ENCODE results near the gene SLC26A4. TPM values are rescaled to one million over a fixed set of nuclear protein-coding genes. Genes with fewer than 3 reads are reported as not detected.

Gene SLC26A4
- total RNA-seq, 5 donors from 2014 or later (not counting 1 experiment from before 2014, with no cell fraction given): 0.10 to 1.1 (median 0.60) TPM; not detected in 2

- H3K4me1 Mint-ChIP-seq: no peaks in the 10 kb centered on the region
- no peak overlapping the region for H3K27ac Mint-ChIP-seq
- H3K36me3 ChIP-seq (ENCODE audit: control insufficient read depth in 2 of 2, extremely low read depth in 1 of 2, insufficient read depth in 1 of 2, low read length in 1 of 2): no peaks in the 10 kb centered on the region
- ChIA-PET POLR2A (interaction anchor here in 1 of 2 donors (0.5 kb wide), 1 partner anchor 129 kb away, joined by 4 read pairs; no protein-coding TSS in a partner anchor), CTCF (interaction anchor here in 1 of 2 donors (0.5 kb wide), 1 partner anchor 23 kb away, joined by 3 read pairs; no protein-coding TSS in a partner anchor)
- H3K9me3 Mint-ChIP-seq: no peaks in the 10 kb centered on the region
- DNase-seq (no peak), ATAC-seq (replicated peaks in 1 of 4) (no peak)
- peaks cover 0 to 3% of the 10 kb centered on the region in 2 experiments for H3K27me3 ChIP-seq (replicated peaks in 1 of 2; ENCODE audit: control insufficient read depth in 2 of 2, extremely low read depth in 1 of 2, insufficient read depth in 2 of 2, low read length in 1 of 2)
- H3K9me3 ChIP-seq: no peaks in the 10 kb centered on the region
- WGBS (ENCODE audit: insufficient coverage): 90% methylated on average over 2 of the region's 5 CpGs
- H3K27ac ChIP-seq (ENCODE audit: low read length): no peak overlapping the region
- peaks cover 10 to 11% of the 10 kb centered on the region in 2 donors for H3K27me3 Mint-ChIP-seq
- H3K4me1 ChIP-seq (ENCODE audit: control insufficient read depth in 1 of 2, extremely low read depth in 1 of 2, insufficient read depth in 2 of 2, low read length in 2 of 2): no peaks in the 10 kb centered on the region
- H3K4me3 ChIP-seq (ENCODE audit: control insufficient read depth in 1 of 2, extremely low read depth in 1 of 2, low read length in 1 of 2): no peak overlapping the region
- no peak overlapping the region for H3K4me3 Mint-ChIP-seq
- no peaks in the 10 kb centered on the region for H3K36me3 Mint-ChIP-seq
These were observed 33.8 kb downstream of the SLC26A4 start for GRCh38 chr7:107694386-107694785.

GRCh38 chr7:107696330-107696946, 35.8 kb downstream of the SLC26A4 start:
- Mint-ChIP-seq H3K9me3 (no peaks in the 10 kb centered on the region), H3K27ac (no peak overlapping the region), H3K27me3 (peaks cover 7 to 17% of the 10 kb centered on the region in 2 donors), H3K4me1 (no peaks in the 10 kb centered on the region), H3K36me3 (no peaks in the 10 kb centered on the region), H3K4me3 (no peak overlapping the region)
- H3K27me3 ChIP-seq (replicated peaks in 1 of 2; ENCODE audit: control insufficient read depth in 2 of 2, extremely low read depth in 1 of 2, insufficient read depth in 2 of 2, low read length in 1 of 2): peaks cover 0 to 3% of the 10 kb centered on the region in 2 experiments
- ChIA-PET POLR2A (no interaction called here), CTCF (no interaction called here)
- H3K27ac ChIP-seq (ENCODE audit: low read length): no peak overlapping the region
- no peak overlapping the region for H3K4me3 ChIP-seq (ENCODE audit: control insufficient read depth in 1 of 2, extremely low read depth in 1 of 2, low read length in 1 of 2)
- no peaks in the 10 kb centered on the region for H3K36me3 ChIP-seq (ENCODE audit: control insufficient read depth in 2 of 2, extremely low read depth in 1 of 2, insufficient read depth in 1 of 2, low read length in 1 of 2)
- ATAC-seq (replicated peaks in 1 of 4) (no peak), DNase-seq (no peak)
- H3K9me3 ChIP-seq: no peaks in the 10 kb centered on the region
- 60% methylated on average over 2 of the region's 4 CpGs for WGBS (ENCODE audit: insufficient coverage)
- H3K4me1 ChIP-seq (ENCODE audit: control insufficient read depth in 1 of 2, extremely low read depth in 1 of 2, insufficient read depth in 2 of 2, low read length in 2 of 2): no peaks in the 10 kb centered on the region

- no peaks in the 10 kb centered on the region for H3K9me3 ChIP-seq
- Mint-ChIP-seq H3K9me3 (no peaks in the 10 kb centered on the region), H3K4me3 (no peak overlapping the region), H3K4me1 (no peaks in the 10 kb centered on the region), H3K27ac (no peak overlapping the region), H3K27me3 (peaks cover 5 to 24% of the 10 kb centered on the region in 2 donors), H3K36me3 (no peaks in the 10 kb centered on the region)
- H3K27me3 ChIP-seq (replicated peaks in 1 of 2; ENCODE audit: control insufficient read depth in 2 of 2, extremely low read depth in 1 of 2, insufficient read depth in 2 of 2, low read length in 1 of 2): no peaks in the 10 kb centered on the region
- WGBS (ENCODE audit: insufficient coverage): 88% methylated on average over 4 of the region's 7 CpGs
- H3K36me3 ChIP-seq (ENCODE audit: control insufficient read depth in 2 of 2, extremely low read depth in 1 of 2, insufficient read depth in 1 of 2, low read length in 1 of 2): no peaks in the 10 kb centered on the region
- POLR2A ChIA-PET: no interaction called here
- no peak for ATAC-seq (replicated peaks in 1 of 4)
- H3K27ac ChIP-seq (ENCODE audit: low read length): no peak overlapping the region
- DNase-seq: no peak
- CTCF ChIA-PET: no interaction called here
- H3K4me1 ChIP-seq (ENCODE audit: control insufficient read depth in 1 of 2, extremely low read depth in 1 of 2, insufficient read depth in 2 of 2, low read length in 2 of 2): no peaks in the 10 kb centered on the region
- no peak overlapping the region for H3K4me3 ChIP-seq (ENCODE audit: control insufficient read depth in 1 of 2, extremely low read depth in 1 of 2, low read length in 1 of 2)
These were observed 36.9 kb downstream of the SLC26A4 start for GRCh38 chr7:107697321-107698049.

GRCh38 chr7:107700570-107700969, 39.9 kb downstream of the SLC26A4 start:
- Histone ChIP-seq H3K9me3 (no peaks in the 10 kb centered on the region), H3K36me3 (ENCODE audit: control insufficient read depth in 2 of 2, extremely low read depth in 1 of 2, insufficient read depth in 1 of 2, low read length in 1 of 2) (no peaks in the 10 kb centered on the region), H3K4me3 (ENCODE audit: control insufficient read depth in 1 of 2, extremely low read depth in 1 of 2, low read length in 1 of 2) (no peak overlapping the region), H3K27ac (ENCODE audit: low read length) (no peak overlapping the region), H3K4me1 (ENCODE audit: control insufficient read depth in 1 of 2, extremely low read depth in 1 of 2, insufficient read depth in 2 of 2, low read length in 2 of 2) (peaks cover 0 to 2% of the 10 kb centered on the region in 2 experiments), H3K27me3 (replicated peaks in 1 of 2; ENCODE audit: control insufficient read depth in 2 of 2, extremely low read depth in 1 of 2, insufficient read depth in 2 of 2, low read length in 1 of 2) (no peaks in the 10 kb centered on the region)
- DNase-seq (no peak), ATAC-seq (replicated peaks in 1 of 4) (no peak)
- Mint-ChIP-seq H3K4me1 (peaks cover 4 to 8% (median 7%) of the 10 kb centered on the region in 3 donors), H3K36me3 (no peaks in the 10 kb centered on the region), H3K27ac (no peak overlapping the region), H3K4me3 (no peak overlapping the region), H3K9me3 (no peaks in the 10 kb centered on the region), H3K27me3 (peaks cover 2 to 14% of the 10 kb centered on the region in 2 donors)
- ChIA-PET POLR2A (no interaction called here), CTCF (no interaction called here)

GRCh38 chr7:107701191-107701590, 40.6 kb downstream of the SLC26A4 start:
- peaks cover 2 to 14% of the 10 kb centered on the region in 2 donors for H3K27me3 Mint-ChIP-seq
- no CpG with 5 or more reads among the region's 3 CpGs for WGBS (ENCODE audit: insufficient coverage)
- no peak overlapping the region for H3K27ac Mint-ChIP-seq
- Histone ChIP-seq H3K27ac (ENCODE audit: low read length) (no peak overlapping the region), H3K4me3 (ENCODE audit: control insufficient read depth in 1 of 2, extremely low read depth in 1 of 2, low read length in 1 of 2) (no peak overlapping the region), H3K36me3 (ENCODE audit: control insufficient read depth in 2 of 2, extremely low read depth in 1 of 2, insufficient read depth in 1 of 2, low read length in 1 of 2) (no peaks in the 10 kb centered on the region), H3K4me1 (ENCODE audit: control insufficient read depth in 1 of 2, extremely low read depth in 1 of 2, insufficient read depth in 2 of 2, low read length in 2 of 2) (peaks cover 0 to 2% of the 10 kb centered on the region in 2 experiments), H3K27me3 (replicated peaks in 1 of 2; ENCODE audit: control insufficient read depth in 2 of 2, extremely low read depth in 1 of 2, insufficient read depth in 2 of 2, low read length in 1 of 2) (no peaks in the 10 kb centered on the region), H3K9me3 (no peaks in the 10 kb centered on the region)
- H3K4me3 Mint-ChIP-seq: no peak overlapping the region
- ATAC-seq (replicated peaks in 1 of 4) (no peak), DNase-seq (no peak)
- POLR2A ChIA-PET: no interaction called here
- H3K4me1 Mint-ChIP-seq: peaks cover 4 to 8% (median 7%) of the 10 kb centered on the region in 3 donors
- no peaks in the 10 kb centered on the region for H3K36me3 Mint-ChIP-seq
- CTCF ChIA-PET: interaction anchor here in 1 of 2 donors (0.5 kb wide), 1 partner anchor 390 kb away, joined by 3 read pairs; no protein-coding TSS in a partner anchor
- H3K9me3 Mint-ChIP-seq: no peaks in the 10 kb centered on the region

GRCh38 chr7:107703219-107703618, 42.6 kb downstream of the SLC26A4 start:
- no peaks in the 10 kb centered on the region for H3K36me3 ChIP-seq (ENCODE audit: control insufficient read depth in 2 of 2, extremely low read depth in 1 of 2, insufficient read depth in 1 of 2, low read length in 1 of 2)
- no peaks in the 10 kb centered on the region for H3K27me3 ChIP-seq (replicated peaks in 1 of 2; ENCODE audit: control insufficient read depth in 2 of 2, extremely low read depth in 1 of 2, insufficient read depth in 2 of 2, low read length in 1 of 2)
- H3K4me3 ChIP-seq (ENCODE audit: control insufficient read depth in 1 of 2, extremely low read depth in 1 of 2, low read length in 1 of 2): no peak overlapping the region
- CTCF ChIA-PET: no interaction called here
- H3K9me3 ChIP-seq: no peaks in the 10 kb centered on the region
- Mint-ChIP-seq H3K36me3 (no peaks in the 10 kb centered on the region), H3K4me3 (no peak overlapping the region), H3K4me1 (peaks cover 4 to 8% (median 7%) of the 10 kb centered on the region in 3 donors), H3K27me3 (peaks cover 4 to 14% of the 10 kb centered on the region in 2 donors), H3K9me3 (no peaks in the 10 kb centered on the region), H3K27ac (no peak overlapping the region)
- no peak overlapping the region for H3K27ac ChIP-seq (ENCODE audit: low read length)
- H3K4me1 ChIP-seq (ENCODE audit: control insufficient read depth in 1 of 2, extremely low read depth in 1 of 2, insufficient read depth in 2 of 2, low read length in 2 of 2): peaks cover 0 to 2% of the 10 kb centered on the region in 2 experiments
- ATAC-seq (replicated peaks in 1 of 4) (peak in 1 of 4 experiments; percentile 44), DNase-seq (no peak)
- POLR2A ChIA-PET: no interaction called here

All from T-cell (primary cell).